Trophoblast cell (in vitro differentiated cells and primary cell): ENCODE results near the gene EML1.

ENCODE experiments used
- DNase-seq, 2 donors: peaks; one replicate each; pipeline ENCODE4 v3.0.0-alpha.2; 2016
- H2AFZ ChIP-seq: 2 replicates; pipeline ENCODE4 v1.6.1; 2013; ENCODE audit warnings: low read length, moderate library complexity, mild to moderate bottlenecking; ENCODE audit not compliant: insufficient read depth, poor library complexity
- H2AK5ac ChIP-seq: 2 replicates; pipeline ENCODE4 v1.6.1; 2013; ENCODE audit warnings: mild to moderate bottlenecking, low read length
- H2BK120ac ChIP-seq: 2 replicates; pipeline ENCODE4 v1.6.1; 2013; ENCODE audit warnings: low read length, mild to moderate bottlenecking, moderate library complexity; ENCODE audit not compliant: insufficient read depth, poor library complexity
- H2BK12ac ChIP-seq: 2 replicates; pipeline ENCODE4 v1.6.1; 2013; ENCODE audit warnings: mild to moderate bottlenecking, low read length, moderate library complexity
- H2BK5ac ChIP-seq: 2 replicates; pipeline ENCODE4 v1.6.1; 2013; ENCODE audit warnings: low read length, low read depth, moderate library complexity, mild to moderate bottlenecking; ENCODE audit not compliant: poor library complexity
- H3K14ac ChIP-seq: 2 replicates; pipeline ENCODE4 v1.6.1; 2013; ENCODE audit warnings: mild to moderate bottlenecking, low read length
- H3K18ac ChIP-seq: 2 replicates; pipeline ENCODE4 v1.6.1; 2013; ENCODE audit warnings: mild to moderate bottlenecking, low read length
- H3K23ac ChIP-seq: 2 replicates; pipeline ENCODE4 v1.6.1; 2013; ENCODE audit warnings: low read length
- H3K27ac ChIP-seq: 2 replicates; pipeline ENCODE4 v1.5.1; 2013; ENCODE audit warnings: low read depth, mild to moderate bottlenecking, inconsistent platforms, low read length, moderate library complexity
- H3K27me3 ChIP-seq: 2 replicates; pipeline ENCODE4 v1.6.1; 2013; ENCODE audit warnings: inconsistent platforms, mild to moderate bottlenecking, low read length, moderate library complexity; ENCODE audit not compliant: insufficient read depth
- H3K36me3 ChIP-seq, 2 experiments: 1 replicate in 1 of 2; 2 replicates in 1 of 2; pipeline ENCODE4 v1.6.1; 2013; ENCODE audit warnings: low read length in 2 of 2, mild to moderate bottlenecking in 2 of 2, moderate library complexity in 1 of 2; ENCODE audit not compliant: insufficient read depth in 2 of 2, control insufficient read depth in 1 of 2
- H3K4ac ChIP-seq: 2 replicates; pipeline ENCODE4 v1.6.1; 2013; ENCODE audit warnings: low read depth, mild to moderate bottlenecking, low read length, moderate library complexity
- H3K4me1 ChIP-seq, 2 experiments: 1 replicate in 1 of 2; 2 replicates in 1 of 2; pipeline ENCODE4 v1.6.1; 2013; ENCODE audit warnings: low read length in 2 of 2, mild to moderate bottlenecking in 2 of 2, moderate library complexity in 1 of 2; ENCODE audit not compliant: insufficient read depth in 2 of 2, control insufficient read depth in 1 of 2
- H3K4me2 ChIP-seq: 2 replicates; pipeline ENCODE4 v1.6.1; 2013; ENCODE audit warnings: inconsistent platforms, mild to moderate bottlenecking, low read length, moderate library complexity
- H3K4me3 ChIP-seq: 2 replicates; pipeline ENCODE4 v1.5.1; 2013; ENCODE audit warnings: mild to moderate bottlenecking, low read depth, low read length, inconsistent platforms
- H3K79me1 ChIP-seq: one replicate; pipeline ENCODE4 v1.6.1; 2013; ENCODE audit warnings: low read length
- H3K79me2 ChIP-seq: 2 replicates; pipeline ENCODE4 v1.6.1; 2013; ENCODE audit warnings: low read length, mild to moderate bottlenecking; ENCODE audit not compliant: control insufficient read depth, insufficient read depth, poor library complexity
- H3K9ac ChIP-seq: 2 replicates; pipeline ENCODE4 v1.6.1; 2013; ENCODE audit warnings: mild to moderate bottlenecking, low read length
- H3K9me3 ChIP-seq: 2 replicates; pipeline ENCODE4 v1.6.1; 2013; ENCODE audit warnings: low read depth, mild to moderate bottlenecking, control low read depth, inconsistent platforms, low read length; ENCODE audit not compliant: insufficient read depth
- H4K12ac ChIP-seq: 2 replicates; pipeline ENCODE4 v1.6.1; 2013; ENCODE audit warnings: low read depth, mild to moderate bottlenecking, low read length, moderate library complexity
- H4K8ac ChIP-seq: 2 replicates; pipeline ENCODE4 v1.6.1; 2013; ENCODE audit warnings: low read depth, mild to moderate bottlenecking, low read length, moderate library complexity
- H4K91ac ChIP-seq: one replicate; pipeline ENCODE4 v1.6.1; 2013; ENCODE audit warnings: low read depth, mild to moderate bottlenecking, low read length, moderate library complexity
- WGBS: extraction: QIAGEN DNeasy Blood & Tissue Kit; methylation state at CpG from one replicate; pipeline ENCODE4 v1.1.7; 2013; ENCODE audit warnings: missing lambda C conversion rate; ENCODE audit not compliant: insufficient read length, insufficient coverage; ENCODE audit errors: extremely low coverage; 5-methylcytosine and 5-hydroxymethylcytosine counted together

EML1 gene

GRCh38 chr14:99794151-99794780 is 1.1 kb downstream of the EML1 start:
- DNase-seq, result no peak
- Histone ChIP-seq H2AK5ac (no peak overlapping the region), H3K4me2 (peak overlapping the region; percentile 90), H3K18ac (no peak overlapping the region), H3K9me3 (no peaks in the 10 kb centered on the region), H3K9ac (no peak overlapping the region), H3K4me3 (no peak overlapping the region), H2BK12ac (no peak overlapping the region), H3K27me3 (no peaks in the 10 kb centered on the region), H4K91ac (no peak overlapping the region), H2BK5ac (no peak overlapping the region), H3K23ac (no peak overlapping the region), H3K4me1 (peaks cover 0 to 2% of the 10 kb centered on the region in 2 experiments), H3K36me3 (no peaks in the 10 kb centered on the region), H4K8ac (no peak overlapping the region), H3K27ac (no peak overlapping the region), H3K79me1 (peaks cover 6% of the 10 kb centered on the region), H3K79me2 (peaks cover 3% of the 10 kb centered on the region), H2AFZ (no peak overlapping the region), H3K14ac (no peak overlapping the region), H2BK120ac (no peak overlapping the region), H3K4ac (no peak overlapping the region), H4K12ac (no peak overlapping the region)
- no CpG with 5 or more reads among the region's 4 CpGs for WGBS

DNA sequence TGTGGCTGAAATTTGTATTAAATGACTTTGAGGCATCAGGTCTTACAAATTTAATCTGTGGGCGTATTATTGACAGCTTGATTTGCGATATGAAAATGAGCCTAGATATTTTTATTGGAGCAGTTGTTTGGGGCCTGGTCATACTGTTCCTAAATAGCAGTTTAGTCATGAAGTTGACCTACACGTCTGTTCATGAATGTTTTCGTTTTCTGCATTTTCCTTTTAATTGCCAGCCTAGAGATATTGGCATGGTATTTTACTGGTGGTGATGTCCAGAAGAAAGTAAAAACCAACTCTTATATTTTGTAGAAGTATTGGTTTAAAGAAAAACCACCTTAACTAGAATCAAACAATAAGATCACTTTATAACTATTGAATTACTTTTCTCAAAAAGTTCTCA is 1.8 kb downstream of the EML1 start:
- no peaks in the 10 kb centered on the region for H3K9me3 ChIP-seq
- H3K36me3 ChIP-seq, result no peaks in the 10 kb centered on the region
- no peak overlapping the region for H3K27ac ChIP-seq
- H3K4me1 ChIP-seq, result peaks cover 0 to 2% of the 10 kb centered on the region in 2 experiments
- peaks cover 6% of the 10 kb centered on the region for H3K79me1 ChIP-seq
- H4K12ac ChIP-seq, result no peak overlapping the region
- H3K27me3 ChIP-seq, result no peaks in the 10 kb centered on the region
- no peak overlapping the region for H4K8ac ChIP-seq
- no peak overlapping the region for H3K18ac ChIP-seq
- WGBS, result no CpG with 5 or more reads among the region's 4 CpGs
- no peak overlapping the region for H2BK12ac ChIP-seq
- no peak overlapping the region for H3K4me3 ChIP-seq
- no peak overlapping the region for H3K4me2 ChIP-seq
- H2AK5ac ChIP-seq, result no peak overlapping the region
- no peak overlapping the region for H2BK120ac ChIP-seq
- peaks cover 3% of the 10 kb centered on the region for H3K79me2 ChIP-seq
- no peak overlapping the region for H3K9ac ChIP-seq
- DNase-seq, result no peak
- no peak overlapping the region for H3K14ac ChIP-seq
- H3K23ac ChIP-seq, result no peak overlapping the region
- no peak overlapping the region for H2AFZ ChIP-seq
- no peak overlapping the region for H3K4ac ChIP-seq
- H2BK5ac ChIP-seq, result no peak overlapping the region
- H4K91ac ChIP-seq, result no peak overlapping the region

DNA sequence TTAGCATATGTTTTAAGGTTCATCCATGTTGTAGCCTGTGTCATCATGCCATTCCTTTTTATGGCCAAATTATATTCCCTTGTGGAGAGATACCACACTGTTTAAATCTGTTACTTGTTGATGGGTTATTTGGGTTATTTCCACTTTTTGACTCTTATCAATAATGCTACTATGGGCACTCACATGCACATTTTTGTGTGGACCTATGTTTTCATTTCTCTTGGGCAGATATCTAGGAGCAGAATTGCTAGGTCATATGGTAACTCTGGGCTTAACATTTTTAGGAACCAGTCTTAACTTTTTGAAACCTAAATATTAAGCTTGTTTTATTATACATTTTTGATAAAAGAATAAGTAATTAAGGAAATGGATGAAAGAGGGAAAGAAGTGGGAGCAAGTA is 4.0 kb downstream of the EML1 start:
- H3K4me3 ChIP-seq, result no peak overlapping the region
- no peak overlapping the region for H4K12ac ChIP-seq
- peaks cover 3% of the 10 kb centered on the region for H3K79me2 ChIP-seq
- H2BK120ac ChIP-seq, result no peak overlapping the region
- H3K9ac ChIP-seq, result no peak overlapping the region
- peaks cover 6% of the 10 kb centered on the region for H3K79me1 ChIP-seq
- H2BK5ac ChIP-seq, result no peak overlapping the region
- H3K4me2 ChIP-seq, result no peak overlapping the region
- H3K14ac ChIP-seq, result no peak overlapping the region
- no peak overlapping the region for H2AK5ac ChIP-seq
- H3K4ac ChIP-seq, result no peak overlapping the region
- no peak overlapping the region for H3K18ac ChIP-seq
- no peak overlapping the region for H2BK12ac ChIP-seq
- no peak overlapping the region for H2AFZ ChIP-seq
- no peak overlapping the region for H4K8ac ChIP-seq
- H4K91ac ChIP-seq, result no peak overlapping the region
- DNase-seq, result no peak
- no peaks in the 10 kb centered on the region for H3K9me3 ChIP-seq
- peaks cover 0 to 2% of the 10 kb centered on the region in 2 experiments for H3K4me1 ChIP-seq
- no peak overlapping the region for H3K23ac ChIP-seq
- no peaks in the 10 kb centered on the region for H3K36me3 ChIP-seq
- no peak overlapping the region for H3K27ac ChIP-seq
- no peaks in the 10 kb centered on the region for H3K27me3 ChIP-seq

- Histone ChIP-seq H3K4me3 (no peak overlapping the region), H2AFZ (no peak overlapping the region), H4K12ac (no peak overlapping the region)
Observed at GRCh38 chr14:99800781-99801180, 7.6 kb downstream of the EML1 start.

More at GRCh38 chr14:99800781-99801180, 7.6 kb downstream of the EML1 start:
- no peaks in the 10 kb centered on the region for H3K79me2 ChIP-seq
- H4K8ac ChIP-seq, result no peak overlapping the region
- no peak overlapping the region for H2AK5ac ChIP-seq
- H3K4me1 ChIP-seq, result no peaks in the 10 kb centered on the region
- no peak overlapping the region for H3K4me2 ChIP-seq
- H3K79me1 ChIP-seq, result no peaks in the 10 kb centered on the region
- H2BK5ac ChIP-seq, result no peak overlapping the region
- H3K4ac ChIP-seq, result no peak overlapping the region
- no CpG with 5 or more reads among the region's 5 CpGs for WGBS
- H3K23ac ChIP-seq, result no peak overlapping the region
- no peak overlapping the region for H2BK120ac ChIP-seq
- no peak overlapping the region for H3K9ac ChIP-seq
- H3K14ac ChIP-seq, result no peak overlapping the region
- no peaks in the 10 kb centered on the region for H3K9me3 ChIP-seq
- H2BK12ac ChIP-seq, result no peak overlapping the region
- no peak overlapping the region for H3K18ac ChIP-seq
- no peak overlapping the region for H4K91ac ChIP-seq
- no peaks in the 10 kb centered on the region for H3K36me3 ChIP-seq
- DNase-seq, result no peak
- no peaks in the 10 kb centered on the region for H3K27me3 ChIP-seq
- no peak overlapping the region for H3K27ac ChIP-seq
